ENCODE results near the gene ZNF674. TPM values are rescaled to one million over a fixed set of nuclear protein-coding genes. Genes with fewer than 3 reads are reported as not detected.

ZNF674 gene
- total and polyA plus RNA-seq, 2 of the 4 experiments (the other 2 are of a cell fraction): 2.2 to 13.4 TPM

GRCh38 chrX:46573331-46573891 lies 28.2 kb upstream of the ZNF674 start, which contains the start of gene CHST7 (continued):
- TF ChIP-seq RFX5 (IDR thresholded peaks at IDR 0.05; ENCODE audit: low read depth, low read length): no peak

- Histone ChIP-seq H3K27ac (ENCODE audit: insufficient read depth, low read length) (no peak overlapping the region), H2AFZ (replicated peaks; ENCODE audit: low read length, poor library complexity) (no peak overlapping the region), H3K36me3 (ENCODE audit: control insufficient read depth, insufficient read depth, low read length) (no peaks in the 10 kb centered on the region), H4K8ac (ENCODE audit: low read depth in 2 of 2, low read length in 2 of 2) (no peak overlapping the region), H3K14ac (replicated peaks; ENCODE audit: low read depth, low read length) (no peak overlapping the region), H2AK9ac (replicated peaks; ENCODE audit: low read depth, low read length, poor library complexity) (no peak overlapping the region), H3K9me1 (ENCODE audit: insufficient read depth, low read length) (no peaks in the 10 kb centered on the region), H2BK5ac (ENCODE audit: low read depth, low read length, poor library complexity, severe bottlenecking) (no peak overlapping the region), H3K23ac (ENCODE audit: low read depth, low read length) (no peak overlapping the region), H3K27me3 (ENCODE audit: control insufficient read depth, insufficient read depth, low read length) (no peaks in the 10 kb centered on the region), H2BK20ac (ENCODE audit: low read depth, low read length) (no peak overlapping the region), H3K56ac (ENCODE audit: extremely low read depth, insufficient read depth, low read length) (no peak overlapping the region), H3K4me2 (ENCODE audit: low read depth, low read length) (no peak overlapping the region), H4K91ac (ENCODE audit: insufficient read depth, low read depth, low read length) (no peak overlapping the region), H3K18ac (ENCODE audit: low read depth, low read length) (no peak overlapping the region), H3K79me1 (ENCODE audit: low read depth in 1 of 2, low read length in 2 of 2) (peaks cover 0 to 17% of the 10 kb centered on the region in 2 experiments; a peak in 2 of 4 replicates), H2BK120ac (ENCODE audit: low read depth, low read length) (no peak overlapping the region), H3K9me3 (ENCODE audit: control insufficient read depth, insufficient read depth, low read length) (no peaks in the 10 kb centered on the region), H3K9ac (ENCODE audit: low read depth, low read length) (no peak overlapping the region), H4K20me1 (ENCODE audit: insufficient read depth, low read length) (no peaks in the 10 kb centered on the region), H3K4me3 (ENCODE audit: insufficient read depth, low read depth, low read length) (no peak overlapping the region), H4K5ac (ENCODE audit: low read depth, low read length) (no peak overlapping the region), H2AK5ac (ENCODE audit: low read depth, low read length) (no peak overlapping the region), H3K4ac (ENCODE audit: low read depth, low read length) (no peak overlapping the region), H2BK15ac (ENCODE audit: low read depth, low read length) (no peak overlapping the region), H3K4me1 (ENCODE audit: control insufficient read depth, insufficient read depth, low read length) (peaks cover 2% of the 10 kb centered on the region; the same call in 1 of the 2 replicates)
- DNase-seq: no peak
- no peak for ATAC-seq (ENCODE audit: low read depth)
- BruUV-seq (replicated peaks): no TSS peak
- dilution Hi-C loops (cut with HindIII; ENCODE audit: low sequenced_read_pairs, unreplicated experiment): no loop called here
- in situ Hi-C loops (cut with MboI; ENCODE audit: low sequenced_read_pairs): no loop called here
- 77% methylated on average over 3 of the region's 5 CpGs; no CpG with 5 or more reads in 1 of the 2 experiments for WGBS, 2 experiments (ENCODE audit: extremely low coverage in 2 of 2, insufficient read length in 1 of 2)
- CTCF ChIA-PET: interaction anchor here (1.1 to 1.7 kb wide), 2 partner anchors 69 to 77 kb away, joined by 3 to 5 read pairs; no protein-coding TSS in a partner anchor
- TF ChIP-seq MXI1 (IDR thresholded peaks at IDR 0.05; ENCODE audit: borderline replicate concordance, low read depth, low read length) (no peak), RAD21 (IDR thresholded peaks at IDR 0.05; ENCODE audit: low read length) (no peak), ELK1 (IDR thresholded peaks at IDR 0.05; ENCODE audit: borderline replicate concordance, low read depth, low read length) (no peak), CEBPB (IDR thresholded peaks at IDR 0.05; ENCODE audit: low read depth, low read length) (no peak), FOS (IDR thresholded peaks at IDR 0.05; ENCODE audit: low read depth, low read length) (no peak), USF2 (IDR thresholded peaks at IDR 0.05; ENCODE audit: low read depth, low read length) (no peak), CTCF (conservative IDR thresholded peaks at IDR 0.05; ENCODE audit: low read depth, low read length) (no peak), BHLHE40 (IDR thresholded peaks at IDR 0.05; ENCODE audit: low read depth, low read length) (no peak), RFX5 (IDR thresholded peaks at IDR 0.05; ENCODE audit: low read depth, low read length) (no peak), MAFK (IDR thresholded peaks at IDR 0.05; ENCODE audit: low read depth, low read length) (no peak), POLR2A (IDR thresholded peaks at IDR 0.05; ENCODE audit: low read depth, low read length) (no peak), RCOR1 (IDR thresholded peaks at IDR 0.05; ENCODE audit: insufficient replicate concordance, low read length) (no peak)
- POLR2A ChIA-PET (ENCODE audit: unreplicated experiment): no interaction called here
- intact Hi-C loops (cut with micrococcal nuclease): loop anchor here (5.0 kb wide), 1 partner anchor 110 kb away; no protein-coding TSS in a partner anchor
Measured at GRCh38 chrX:46572340-46572936, 27.2 kb upstream of the ZNF674 start.

Measured in IMR-90 (cell line).